Hindlimb muscle (tissue), 1 donor: Measurements from ENCODE around the gene KIF5A. TPM values are rescaled to one million over a fixed set of nuclear protein-coding genes. Genes with fewer than 3 reads are reported as not detected.

Experiments used
- polyA plus RNA-seq: library from polyadenylated mRNA; unstranded; fragments of 120-200 nt; gene quantifications from one replicate; pipeline ENCODE4 v1.2.1, GENCODE V29; 2013; ENCODE audit not compliant: insufficient read length

KIF5A gene
- polyA plus RNA-seq, 1 donor: not detected

Other genes with a start within 250 kb of the KIF5A start
- 49.4 TPM for gene R3HDM2, start 119.0 kb upstream of the KIF5A start, polyA plus RNA-seq
- gene INHBC, start 115.3 kb upstream of the KIF5A start, polyA plus RNA-seq: not detected
- gene INHBE, start 94.7 kb upstream of the KIF5A start, polyA plus RNA-seq: 0.90 TPM
- 8.2 TPM for gene GLI1, start 90.3 kb upstream of the KIF5A start, polyA plus RNA-seq
- gene ARHGAP9, start 70.2 kb upstream of the KIF5A start, polyA plus RNA-seq: 8.3 TPM
- 98.7 TPM for gene MARS1, start 62.0 kb upstream of the KIF5A start, polyA plus RNA-seq
- gene DDIT3, start 29.5 kb upstream of the KIF5A start, polyA plus RNA-seq: 9.2 TPM
- gene MBD6, start 27.2 kb upstream of the KIF5A start, polyA plus RNA-seq: 46.2 TPM
- 157 TPM for gene DCTN2, start 2.9 kb upstream of the KIF5A start, polyA plus RNA-seq
- 12.1 TPM for gene PIP4K2C, start 41.1 kb downstream of the KIF5A start, polyA plus RNA-seq
- 21.8 TPM for gene DTX3, start 54.8 kb downstream of the KIF5A start, polyA plus RNA-seq
- 31.7 TPM for gene ARHGEF25, start 61.4 kb downstream of the KIF5A start, polyA plus RNA-seq
- 1.9 TPM for gene B4GALNT1, start 83.2 kb downstream of the KIF5A start, polyA plus RNA-seq
- 118 TPM for gene OS9, start 144.1 kb downstream of the KIF5A start, polyA plus RNA-seq
- 8.6 TPM for gene AGAP2, start 188.7 kb downstream of the KIF5A start, polyA plus RNA-seq
- 45.5 TPM for gene TSPAN31, start 195.0 kb downstream of the KIF5A start, polyA plus RNA-seq
- 133 TPM for gene CDK4, start 202.3 kb downstream of the KIF5A start, polyA plus RNA-seq
- gene MARCHF9, start 205.1 kb downstream of the KIF5A start, polyA plus RNA-seq: 9.6 TPM
- 1.0 TPM for gene CYP27B1, start 217.0 kb downstream of the KIF5A start, polyA plus RNA-seq
- 22.1 TPM for gene METTL1, start 222.1 kb downstream of the KIF5A start, polyA plus RNA-seq
- 6.0 TPM for gene EEF1AKMT3, start 222.6 kb downstream of the KIF5A start, polyA plus RNA-seq
- gene TSFM, start 232.7 kb downstream of the KIF5A start, polyA plus RNA-seq: 31.9 TPM